NCI-H1048 (cell line): ENCODE results near the gene WWTR1.

Experiments used
- DNase-seq: peaks from one replicate; lab custom pipeline; 2025; lab: John Stamatoyannopoulos, UW

Gene WWTR1

GRCh38 chr3:149495581-149496125 is 162.2 kb downstream of the WWTR1 start:
- DNase-seq: no peak

- no peak for DNase-seq
These were observed 162.9 kb downstream of the WWTR1 start for GRCh38 chr3:149494759-149495580.

DNA sequence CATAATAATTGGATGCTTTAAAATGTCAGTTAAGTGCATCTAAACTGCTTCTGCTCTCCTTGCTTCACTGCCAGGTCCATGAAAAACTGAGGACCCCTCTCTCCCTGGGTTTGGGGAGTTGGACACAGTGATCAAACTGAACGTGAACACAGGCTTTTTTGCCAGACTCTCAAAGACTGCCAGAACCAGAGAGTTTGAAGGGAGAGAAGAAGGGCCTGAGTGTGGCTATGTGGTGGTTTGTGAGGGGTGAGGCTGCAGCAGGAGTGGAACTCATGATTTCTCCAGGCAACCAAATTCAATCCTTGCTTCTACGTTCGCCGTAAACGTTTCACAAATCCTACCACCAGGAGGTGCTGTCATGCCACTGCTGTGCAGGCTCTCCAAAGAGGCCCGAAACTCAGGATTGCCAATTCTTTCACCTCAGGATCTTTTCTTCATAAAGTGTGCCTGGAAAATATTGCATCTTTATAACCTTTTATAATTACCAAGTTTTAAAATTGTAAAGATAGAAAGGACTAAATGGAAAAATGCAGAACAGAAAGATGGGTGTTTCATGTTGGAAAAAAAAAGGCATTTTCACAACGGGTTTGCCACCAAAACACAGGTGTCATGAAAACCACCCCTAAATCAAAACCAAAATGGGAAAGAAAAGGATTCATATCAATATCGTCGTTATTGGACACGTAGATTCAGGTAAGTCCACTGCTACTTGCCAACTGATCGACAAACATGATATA is 163.6 kb downstream of the WWTR1 start:
- peak; percentile 73 for DNase-seq

GRCh38 chr3:149493315-149494021 is 164.4 kb downstream of the WWTR1 start:
- DNase-seq: no peak

DNA sequence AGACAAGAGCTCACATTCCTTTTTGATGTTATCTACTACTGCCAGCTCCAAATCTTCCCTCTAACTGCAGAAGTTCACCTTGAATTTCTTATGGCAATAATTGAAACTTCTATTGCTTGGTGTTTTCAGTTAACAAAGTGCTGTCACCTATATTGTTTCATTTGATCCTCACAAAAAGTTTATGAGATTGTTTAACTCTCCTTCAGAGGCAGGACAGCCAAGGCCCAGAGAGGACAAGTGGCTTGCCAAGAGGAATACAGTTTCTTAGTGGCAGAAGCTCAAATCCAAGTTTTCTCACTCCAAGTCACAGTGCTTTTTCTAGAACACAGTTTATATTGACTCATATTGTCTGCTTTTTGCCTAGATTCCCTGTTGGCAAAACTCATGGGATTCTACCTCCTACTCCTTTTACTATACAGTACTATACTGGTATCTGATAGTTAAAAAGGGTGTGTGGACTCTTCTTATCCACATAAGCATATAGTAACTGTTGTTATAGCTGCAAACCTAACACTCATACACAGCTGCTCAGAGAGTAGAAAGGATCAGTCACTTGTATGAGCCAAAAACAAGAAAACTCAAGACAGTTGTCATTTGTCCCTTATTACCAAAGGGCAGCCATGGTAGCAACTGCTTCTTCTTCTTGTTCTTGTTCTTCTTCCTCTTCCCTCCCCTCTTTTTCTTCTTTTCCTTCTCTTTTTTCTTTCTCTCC is 167.4 kb downstream of the WWTR1 start:
- DNase-seq: no peak

DNA sequence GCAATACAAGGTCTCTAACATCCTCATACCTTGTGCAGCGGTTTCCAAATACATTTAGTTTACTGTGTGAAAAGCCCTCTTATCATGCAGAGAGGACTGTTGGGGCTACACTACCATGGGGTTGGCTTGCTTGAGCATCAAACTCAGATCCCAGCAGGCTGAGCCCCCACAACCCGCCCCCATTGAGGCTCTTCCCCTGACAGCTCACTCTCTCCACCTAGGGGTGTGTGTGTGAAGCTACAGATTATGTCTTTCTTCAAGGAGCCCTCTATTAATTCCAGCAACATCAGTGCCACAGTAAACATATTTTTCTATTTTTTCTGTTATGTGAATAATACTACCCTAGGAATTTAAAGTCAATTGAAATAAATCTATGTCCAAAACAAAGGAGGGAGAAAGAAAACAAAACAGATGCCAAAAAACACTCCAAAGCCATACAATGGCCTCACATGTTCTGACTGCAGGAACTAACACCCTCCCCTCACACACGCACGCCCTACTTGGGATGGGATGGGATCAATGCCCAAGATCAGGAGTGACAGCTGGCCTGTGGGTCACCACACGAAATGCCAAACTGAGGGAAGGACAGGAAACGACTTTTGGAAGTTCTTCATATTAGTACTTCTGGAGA is 168.7 kb downstream of the WWTR1 start:
- DNase-seq: no peak

- no peak for DNase-seq
These were observed 170.1 kb downstream of the WWTR1 start for GRCh38 chr3:149487598-149488197.

- DNase-seq: no peak
These were observed 171.1 kb downstream of the WWTR1 start for GRCh38 chr3:149486726-149487125.

DNA sequence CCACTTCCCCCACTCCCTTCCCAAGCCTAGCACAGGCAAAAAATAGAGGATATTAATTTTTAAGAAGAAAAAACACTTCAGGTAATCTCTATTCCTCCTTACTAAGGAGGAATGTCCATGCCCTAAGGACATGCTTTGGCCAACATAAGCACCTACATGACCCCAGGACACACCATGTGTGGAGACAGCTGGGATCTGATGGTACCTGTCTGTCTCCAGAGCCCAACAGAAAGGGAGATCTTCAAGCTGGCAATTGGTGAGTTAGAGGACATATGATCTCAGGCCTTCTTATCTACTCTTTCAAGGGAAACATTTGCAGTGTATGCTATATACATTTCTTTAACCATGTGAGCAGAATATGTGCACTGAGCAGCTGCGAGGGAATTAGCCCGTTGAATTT is 176.3 kb downstream of the WWTR1 start:
- no peak for DNase-seq

DNA sequence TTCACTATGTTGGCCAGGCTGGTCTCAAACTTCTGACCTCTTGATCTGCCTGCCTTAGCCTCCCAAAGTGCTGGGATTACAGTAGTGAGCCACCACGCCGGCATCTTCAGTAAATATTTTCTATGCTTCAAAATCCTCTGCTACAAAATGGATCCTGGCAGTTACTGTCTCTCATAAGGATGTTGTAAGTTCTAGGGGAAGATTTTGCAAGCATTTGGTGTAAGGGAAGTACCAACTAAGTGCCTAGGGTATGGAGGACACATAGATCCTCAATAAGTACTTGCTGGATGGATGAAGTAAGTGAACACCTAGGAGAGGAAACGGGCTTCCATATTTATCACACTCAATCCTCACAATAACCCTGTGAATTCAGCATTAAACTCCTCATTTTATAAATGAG is 176.8 kb downstream of the WWTR1 start:
- no peak for DNase-seq

DNA sequence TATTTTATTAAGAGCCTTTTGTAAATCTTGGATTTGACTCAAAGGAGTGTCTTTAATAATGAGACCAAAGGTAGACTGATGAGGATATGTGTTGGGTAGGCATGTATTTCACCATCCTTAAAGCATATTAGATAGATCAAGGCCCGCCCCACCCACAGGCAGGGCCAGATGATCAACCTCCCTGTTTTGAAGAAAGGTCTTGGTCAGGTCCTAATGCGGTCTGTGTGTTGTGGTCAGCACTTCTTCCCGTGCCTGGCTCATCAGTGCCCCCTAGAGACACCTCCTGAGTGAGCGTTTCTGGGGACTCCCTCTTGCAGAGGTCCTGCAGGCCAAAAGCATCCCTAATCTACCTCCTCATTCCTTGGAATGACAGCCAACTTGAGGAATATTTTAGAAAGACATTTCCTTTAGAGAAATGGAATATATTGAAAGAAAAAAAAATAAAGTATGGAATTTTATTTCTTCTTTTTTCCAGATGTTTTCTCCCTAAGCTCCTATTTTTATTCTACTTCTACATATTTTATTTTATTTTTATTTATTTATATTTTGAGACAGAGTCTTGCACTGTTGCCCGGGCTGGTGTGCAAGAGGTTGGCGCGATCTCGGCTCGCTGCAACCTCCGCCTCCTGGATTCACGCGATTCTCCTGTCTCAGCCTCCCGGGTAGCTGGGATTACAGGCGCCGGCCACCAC is 177.4 kb downstream of the WWTR1 start:
- DNase-seq: no peak

DNA sequence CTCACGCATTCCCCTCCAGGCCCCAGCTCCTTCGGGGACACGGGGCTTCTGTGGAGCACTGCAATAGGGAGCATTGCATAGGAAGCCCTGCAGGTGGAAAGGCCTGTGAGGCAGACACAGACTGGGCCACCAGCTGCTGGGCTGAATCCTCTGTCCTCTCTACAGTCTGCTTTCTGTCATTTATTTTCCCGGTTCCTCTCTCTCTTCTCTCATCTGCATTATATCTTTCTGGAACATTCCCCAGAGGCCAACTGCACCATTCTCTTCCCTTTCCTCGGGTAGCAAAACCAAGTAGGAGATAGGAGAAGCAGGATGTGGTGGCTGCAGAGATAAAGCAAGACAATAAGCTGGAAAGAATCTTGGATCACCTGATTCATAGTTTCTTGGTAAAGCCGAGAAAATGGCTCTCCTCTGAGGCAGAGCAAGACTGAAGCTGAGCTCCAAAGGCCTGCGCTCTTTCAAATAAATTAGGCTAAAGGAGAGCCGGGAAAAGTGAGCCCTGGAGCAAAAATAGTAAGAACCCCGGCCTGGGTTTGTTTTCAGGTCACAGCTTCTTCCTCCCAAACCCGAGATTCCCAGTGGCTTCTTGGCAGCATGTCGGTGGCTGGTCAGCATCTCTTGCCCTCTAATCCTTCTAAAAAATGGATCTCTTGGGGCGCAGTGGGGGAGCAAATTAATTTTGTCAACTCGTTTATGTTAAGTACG is 178.1 kb downstream of the WWTR1 start:
- no peak for DNase-seq

GRCh38 chr3:149476225-149476624 is 181.6 kb downstream of the WWTR1 start:
- no peak for DNase-seq

- DNase-seq: no peak
These were observed 182.3 kb downstream of the WWTR1 start for GRCh38 chr3:149475451-149476060.

DNA sequence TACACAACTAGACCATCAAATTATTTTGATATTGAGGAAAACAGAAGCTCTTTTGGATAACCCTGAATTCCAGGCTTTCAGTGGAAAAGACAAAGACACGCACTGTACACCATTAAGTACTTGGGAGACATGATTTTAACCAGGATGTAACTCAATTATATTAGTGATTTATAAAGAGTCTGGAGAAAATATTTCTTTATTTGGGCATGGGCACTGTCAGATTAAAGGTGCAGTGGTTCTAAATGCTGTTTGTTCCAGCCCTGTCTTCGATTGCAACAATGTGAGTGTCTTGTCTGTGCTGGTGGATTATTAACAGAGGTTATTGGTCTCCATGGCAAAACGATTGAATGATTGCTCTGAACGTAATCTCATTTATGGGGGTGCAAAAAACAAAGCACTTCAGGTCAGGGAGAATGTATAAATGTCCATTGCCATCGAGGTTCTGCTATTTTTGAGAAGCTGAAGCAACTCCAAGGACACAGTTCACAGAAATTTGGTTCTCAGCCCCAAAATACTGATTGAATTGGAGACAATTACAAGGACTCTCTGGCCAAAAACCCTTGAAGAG is 183.5 kb downstream of the WWTR1 start, which contains the start of gene TM4SF4:
Gene TM4SF4, plus strand, starts transcription at position 448 of the 568 bp plus-strand sequence. CDS start 181 bp downstream, outside the sequence.
- no peak for DNase-seq

- no peak for DNase-seq
These were observed 184.2 kb downstream of the WWTR1 start for GRCh38 chr3:149473357-149474249.

GRCh38 chr3:149472030-149472797 is 185.6 kb downstream of the WWTR1 start:
- no peak for DNase-seq
